Chondrocyte (in vitro differentiated cells): ENCODE data around the gene NBEAL2. TPM values are rescaled to one million over a fixed set of nuclear protein-coding genes. Genes with fewer than 3 reads are reported as not detected.

Source experiments
- DNase-seq: peaks from one replicate; pipeline ENCODE4 v3.0.0; 2021; ENCODE audit warnings: mixed read lengths, low spot score
- H3K27ac Mint-ChIP-seq: one replicate; pipeline ENCODE4 v1.8.0; 2021; ENCODE audit warnings: mild to moderate bottlenecking, moderate library complexity, mixed read lengths; ENCODE audit not compliant: unreplicated experiment
- H3K27me3 Mint-ChIP-seq: 2 replicates; pipeline ENCODE4 v1.8.0; 2021; ENCODE audit warnings: low read depth, mixed read lengths
- H3K36me3 Mint-ChIP-seq: 2 replicates; pipeline ENCODE4 v1.8.0; 2021; ENCODE audit warnings: low read depth, mixed read lengths
- H3K4me1 Mint-ChIP-seq: 2 replicates; pipeline ENCODE4 v1.8.0; 2021; ENCODE audit warnings: low read depth, mild to moderate bottlenecking, mixed read lengths
- H3K4me3 Mint-ChIP-seq: one replicate; pipeline ENCODE4 v1.8.0; 2021; ENCODE audit warnings: mild to moderate bottlenecking, moderate library complexity, mixed read lengths; ENCODE audit not compliant: unreplicated experiment
- H3K9me3 Mint-ChIP-seq: 2 replicates; pipeline ENCODE4 v1.8.0; 2021; ENCODE audit warnings: low read depth, mixed read lengths
- long read RNA-seq: library from polyadenylated mRNA; stranded (forward); transcript quantifications from one replicate; pipeline ENCODE4 v2.0.0, GENCODE V29; 2021
- total RNA-seq: library from RNA; stranded (reverse); gene quantifications from 3 replicates; pipeline ENCODE4 v1.2.1, GENCODE V29; 2021
- TF ChIP-seq, protein P1 (sequence below): fragments of 200-600 bp; sonication (generic); IDR thresholded peaks from 2 replicates; pipeline ENCODE4 v1.5.0; 2021; ENCODE audit warnings: antibody characterized with exemption, mild to moderate bottlenecking, moderate library complexity

The NBEAL2 gene, protein sequence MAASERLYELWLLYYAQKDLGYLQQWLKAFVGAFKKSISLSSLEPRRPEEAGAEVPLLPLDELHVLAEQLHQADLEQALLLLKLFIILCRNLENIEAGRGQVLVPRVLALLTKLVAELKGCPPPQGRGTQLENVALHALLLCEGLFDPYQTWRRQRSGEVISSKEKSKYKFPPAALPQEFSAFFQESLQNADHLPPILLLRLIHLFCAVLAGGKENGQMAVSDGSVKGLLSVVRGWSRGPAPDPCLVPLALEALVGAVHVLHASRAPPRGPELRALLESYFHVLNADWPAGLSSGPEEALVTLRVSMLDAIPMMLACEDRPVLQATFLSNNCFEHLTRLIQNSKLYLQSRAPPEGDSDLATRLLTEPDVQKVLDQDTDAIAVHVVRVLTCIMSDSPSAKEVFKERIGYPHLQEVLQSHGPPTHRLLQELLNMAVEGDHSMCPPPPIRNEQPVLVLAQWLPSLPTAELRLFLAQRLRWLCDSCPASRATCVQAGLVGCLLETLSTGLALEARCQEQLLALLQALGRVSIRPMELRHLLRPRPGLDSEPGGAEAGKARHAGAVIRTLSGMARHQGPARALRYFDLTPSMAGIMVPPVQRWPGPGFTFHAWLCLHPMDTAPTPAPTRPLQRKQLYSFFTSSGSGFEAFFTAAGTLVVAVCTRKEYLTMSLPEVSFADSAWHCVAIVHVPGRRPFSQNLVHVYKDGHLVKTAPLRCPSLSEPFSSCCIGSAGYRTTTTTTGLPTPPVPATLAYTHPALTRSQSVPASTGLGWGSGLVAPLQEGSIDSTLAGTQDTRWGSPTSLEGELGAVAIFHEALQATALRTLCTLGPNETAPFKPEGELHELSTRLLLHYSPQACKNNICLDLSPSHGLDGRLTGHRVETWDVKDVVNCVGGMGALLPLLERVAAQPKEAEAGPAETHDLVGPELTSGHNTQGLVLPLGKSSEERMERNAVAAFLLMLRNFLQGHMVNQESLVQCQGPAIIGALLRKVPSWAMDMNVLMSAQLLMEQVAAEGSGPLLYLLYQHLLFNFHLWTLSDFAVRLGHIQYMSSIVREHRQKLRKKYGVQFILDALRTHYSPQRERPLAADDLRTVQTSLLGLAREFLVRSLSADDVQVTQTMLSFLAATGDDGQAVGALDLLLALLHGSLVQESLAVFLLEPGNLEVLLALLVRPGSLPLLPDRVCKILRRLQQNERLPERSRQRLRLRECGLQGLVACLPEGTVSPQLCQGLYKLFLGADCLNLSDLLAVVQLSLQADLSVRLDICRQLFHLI (N-terminal part only)
- 15.9 to 18.1 TPM (median 16.5 TPM) in 3 replicates for total RNA-seq
- long read RNA-seq, partial matches to known transcripts: 5 of 8 reads
- long read RNA-seq, other reads (novel, unspliced or antisense): 3 of 8 reads

DNA sequence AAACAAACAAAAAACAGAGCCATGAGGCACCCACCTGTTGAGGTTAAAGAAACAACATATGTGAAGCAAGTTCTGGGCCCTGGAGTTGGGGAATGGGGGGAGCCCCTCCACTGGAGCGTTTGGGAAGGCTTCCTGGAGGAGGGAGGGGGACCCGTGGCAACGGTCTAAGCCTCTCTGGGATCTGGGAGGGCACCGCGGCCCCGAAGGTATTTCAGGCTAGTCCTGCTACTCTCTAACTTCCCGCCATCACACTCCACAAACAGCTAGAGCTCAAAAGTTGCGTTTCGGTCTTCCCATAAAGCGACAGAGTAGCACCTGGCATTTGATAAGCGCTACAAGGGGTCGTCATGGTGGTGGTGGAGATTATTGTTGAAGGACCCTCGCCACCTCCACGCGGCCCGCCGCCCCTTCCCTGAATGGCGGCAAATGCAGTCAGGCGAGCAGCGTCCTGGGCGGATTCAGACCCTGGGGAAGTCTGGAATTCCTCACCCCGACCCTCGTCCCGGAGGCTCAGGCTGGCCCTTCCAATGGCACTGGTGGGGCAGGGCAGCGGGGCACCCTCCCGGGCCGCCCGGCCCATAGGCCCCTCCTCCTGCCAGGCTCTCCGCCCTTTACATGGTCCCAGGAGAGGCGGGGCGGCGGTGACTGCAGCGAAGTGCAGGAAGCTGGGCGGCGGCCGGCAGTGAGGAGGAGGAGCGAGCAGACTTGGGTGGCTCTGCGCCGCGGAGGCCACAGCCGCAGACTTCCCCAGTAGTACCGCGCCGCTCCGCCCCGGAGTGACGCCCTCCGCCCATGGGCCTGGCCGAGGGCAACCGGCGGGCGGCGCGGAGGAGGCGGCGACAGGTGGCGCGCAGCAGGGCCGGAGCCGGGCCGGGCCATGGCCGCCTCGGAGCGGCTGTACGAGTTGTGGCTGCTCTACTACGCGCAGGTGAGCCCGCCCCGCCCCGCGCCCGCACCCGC is at the start of gene NBEAL2:
NBEAL2 (plus strand) TSS at position 682 of the 960 bp plus-strand sequence; CDS start at position 878, 196 bp downstream.
- Mint-ChIP-seq H3K27me3 (no peaks in the 10 kb centered on the region), H3K4me3 (peak within 1 kb of the TSS; percentile 82), H3K4me1 (peaks cover 42% of the 10 kb centered on the region), H3K9me3 (no peaks in the 10 kb centered on the region), H3K36me3 (no peaks in the 10 kb centered on the region), H3K27ac (peak within 1 kb of the TSS; percentile 45)
- TF ChIP-seq, protein P1, sequence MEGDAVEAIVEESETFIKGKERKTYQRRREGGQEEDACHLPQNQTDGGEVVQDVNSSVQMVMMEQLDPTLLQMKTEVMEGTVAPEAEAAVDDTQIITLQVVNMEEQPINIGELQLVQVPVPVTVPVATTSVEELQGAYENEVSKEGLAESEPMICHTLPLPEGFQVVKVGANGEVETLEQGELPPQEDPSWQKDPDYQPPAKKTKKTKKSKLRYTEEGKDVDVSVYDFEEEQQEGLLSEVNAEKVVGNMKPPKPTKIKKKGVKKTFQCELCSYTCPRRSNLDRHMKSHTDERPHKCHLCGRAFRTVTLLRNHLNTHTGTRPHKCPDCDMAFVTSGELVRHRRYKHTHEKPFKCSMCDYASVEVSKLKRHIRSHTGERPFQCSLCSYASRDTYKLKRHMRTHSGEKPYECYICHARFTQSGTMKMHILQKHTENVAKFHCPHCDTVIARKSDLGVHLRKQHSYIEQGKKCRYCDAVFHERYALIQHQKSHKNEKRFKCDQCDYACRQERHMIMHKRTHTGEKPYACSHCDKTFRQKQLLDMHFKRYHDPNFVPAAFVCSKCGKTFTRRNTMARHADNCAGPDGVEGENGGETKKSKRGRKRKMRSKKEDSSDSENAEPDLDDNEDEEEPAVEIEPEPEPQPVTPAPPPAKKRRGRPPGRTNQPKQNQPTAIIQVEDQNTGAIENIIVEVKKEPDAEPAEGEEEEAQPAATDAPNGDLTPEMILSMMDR: peak; percentile 25
- DNase-seq: peak; percentile 99

DNA sequence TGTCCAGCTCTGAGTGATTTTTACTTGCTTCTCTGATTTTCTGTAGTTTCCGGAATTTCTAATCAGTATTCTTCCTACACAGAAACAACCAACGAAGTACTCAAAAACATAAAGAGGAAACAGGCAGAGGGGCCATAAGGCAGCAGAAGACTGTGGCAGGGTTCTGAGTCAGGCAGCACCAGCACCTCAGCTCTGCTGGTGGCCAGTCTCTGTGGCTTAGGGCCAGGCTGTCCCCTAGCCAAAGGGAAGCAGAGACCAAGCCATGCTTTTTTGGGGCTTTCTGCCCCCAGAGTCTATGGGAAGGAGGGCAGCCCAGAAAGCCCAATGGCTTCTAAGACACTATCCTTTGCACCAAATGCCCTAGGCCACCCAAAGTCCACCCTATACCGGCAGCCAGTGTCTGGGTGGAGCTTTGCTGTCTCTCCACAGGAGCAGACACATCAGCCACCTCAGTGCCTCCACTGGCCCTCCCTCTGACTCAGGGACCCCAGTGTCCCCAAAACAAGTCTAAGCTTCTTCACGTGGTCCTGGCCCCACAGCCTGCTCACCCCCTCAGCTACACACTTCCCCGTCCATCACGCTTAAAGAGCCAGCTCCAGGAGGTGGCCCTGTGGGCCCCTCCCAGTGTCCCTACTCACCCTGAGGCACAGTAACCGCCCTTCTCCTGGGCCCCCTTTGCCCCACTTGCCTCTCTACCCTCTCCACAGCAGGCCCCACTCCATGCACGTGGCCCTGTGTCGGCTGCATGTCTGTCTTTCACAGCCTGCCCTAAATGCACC is 49.1 kb upstream of the NBEAL2 start:
- H3K4me1 Mint-ChIP-seq: peaks cover 65% of the 10 kb centered on the region
- H3K4me3 Mint-ChIP-seq: peak overlapping the region; percentile 23
- DNase-seq: no peak
- H3K36me3 Mint-ChIP-seq: peaks cover 6% of the 10 kb centered on the region
- H3K27ac Mint-ChIP-seq: peak overlapping the region; percentile 85
- no peaks in the 10 kb centered on the region for H3K9me3 Mint-ChIP-seq
- H3K27me3 Mint-ChIP-seq: no peaks in the 10 kb centered on the region
- TF ChIP-seq, protein P1: no peak

DNA sequence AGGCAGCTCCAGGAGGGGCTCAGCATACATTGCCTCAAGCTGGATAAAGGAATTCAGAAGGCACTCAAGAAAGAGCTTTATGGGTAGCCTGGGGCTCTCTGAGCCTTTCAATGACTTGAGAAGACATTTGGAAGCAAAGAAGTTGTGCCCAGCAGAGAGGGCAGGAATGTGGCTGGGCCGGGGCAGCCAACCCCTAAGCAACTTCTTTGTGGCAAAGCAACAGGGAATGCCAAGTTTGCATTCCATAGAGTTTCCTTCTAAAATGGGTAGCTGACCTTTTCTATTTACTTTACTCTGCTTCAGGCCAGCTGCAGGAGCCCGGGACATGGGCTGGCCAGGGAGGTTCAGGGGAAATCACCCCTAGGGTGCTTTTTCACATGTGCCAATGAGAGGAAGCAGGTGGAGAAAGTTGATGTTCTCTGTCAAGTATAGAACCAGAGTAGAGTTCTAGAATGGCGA is 48.5 kb upstream of the NBEAL2 start:
- Mint-ChIP-seq H3K27me3 (no peaks in the 10 kb centered on the region), H3K36me3 (peaks cover 6% of the 10 kb centered on the region), H3K27ac (peak overlapping the region; percentile 85), H3K9me3 (no peaks in the 10 kb centered on the region), H3K4me1 (peaks cover 70% of the 10 kb centered on the region), H3K4me3 (peak overlapping the region; percentile 23)
- TF ChIP-seq, protein P1: no peak
- DNase-seq: no peak

DNA sequence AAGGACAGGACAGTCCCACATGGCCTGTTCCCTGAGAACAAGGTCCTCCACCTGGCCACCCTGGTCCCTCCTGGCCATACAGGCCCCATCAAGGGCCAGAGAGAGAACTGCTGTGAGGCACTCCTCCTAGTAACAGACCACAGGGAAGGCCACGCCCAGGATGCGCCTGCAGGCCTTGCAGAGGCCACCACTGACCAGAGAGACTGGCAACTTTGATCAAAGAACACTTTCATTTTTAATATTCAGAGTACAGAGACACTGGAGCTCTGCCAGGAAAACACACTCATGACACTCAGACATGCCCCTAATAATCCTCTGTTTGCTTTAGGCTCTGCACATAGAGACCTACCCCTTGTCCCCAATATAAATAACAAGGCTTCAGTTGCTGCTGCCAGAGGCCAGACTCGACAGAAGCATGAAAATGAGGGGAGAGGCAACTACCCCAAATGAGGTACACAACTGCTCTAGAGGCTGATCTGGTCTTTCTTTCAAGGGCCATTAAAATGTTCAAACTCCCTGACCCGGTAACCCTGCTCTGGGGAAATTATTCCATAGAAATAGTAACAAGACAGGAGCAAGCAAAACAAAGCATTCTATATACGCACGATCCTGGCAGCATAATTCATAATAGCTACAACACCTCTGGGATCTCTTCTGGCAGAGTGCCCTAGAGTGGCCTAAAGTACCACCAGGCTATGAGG is 47.7 kb upstream of the NBEAL2 start:
- TF ChIP-seq, protein P1: no peak
- no peak for DNase-seq
- peaks cover 76% of the 10 kb centered on the region for H3K4me1 Mint-ChIP-seq
- H3K27me3 Mint-ChIP-seq: no peaks in the 10 kb centered on the region
- peaks cover 6% of the 10 kb centered on the region for H3K36me3 Mint-ChIP-seq
- H3K9me3 Mint-ChIP-seq: no peaks in the 10 kb centered on the region
- H3K4me3 Mint-ChIP-seq: peak overlapping the region; percentile 4
- peak overlapping the region; percentile 85 for H3K27ac Mint-ChIP-seq
